Stomach (tissue), 9 donors: Measurements from ENCODE around the gene APP. TPM values are rescaled to one million over a fixed set of nuclear protein-coding genes. Genes with fewer than 3 reads are reported as not detected.

Experiments
- DNase-seq, 2 donors: peaks; one replicate each; pipeline versions ENCODE4 v3.0.0 to v3.0.0-alpha.2; 2013 to 2019
- H3K27ac ChIP-seq, 5 donors: fragments of 200-600 bp in 4 of 5; sonication (generic) in 4 of 5; one replicate each; pipeline ENCODE4 v1.5.1; 2013 to 2019; ENCODE audit warnings: mild to moderate bottlenecking in 1 of 5, moderate library complexity in 1 of 5
- H3K27me3 ChIP-seq, 3 donors: fragments of 200-600 bp; sonication (generic); one replicate each; pipeline ENCODE4 v1.5.1; 2017 to 2019; ENCODE audit warnings: mixed run types in 1 of 3
- H3K36me3 ChIP-seq, 4 donors: fragments of 200-600 bp; sonication (generic); 1 replicate in 3 of 4; 2 replicates in 1 of 4; pipeline ENCODE4 v1.5.1; 2016 to 2019
- H3K4me1 ChIP-seq, 4 donors: fragments of 200-600 bp; sonication (generic); one replicate each; pipeline ENCODE4 v1.5.1; 2016 to 2019
- H3K4me3 ChIP-seq, 4 donors: fragments of 200-600 bp; sonication (generic) in 3 of 4; one replicate each; pipeline ENCODE4 v1.5.1; 2016 to 2019; ENCODE audit warnings: mild to moderate bottlenecking in 1 of 4
- H3K9me3 ChIP-seq, 4 donors: fragments of 200-600 bp; sonication (generic); one replicate each; pipeline ENCODE4 v1.5.1; 2016 to 2019
- EP300 ChIP-seq: sonication (generic); formaldehyde crosslinking; IDR thresholded peaks from one replicate; pipeline ENCODE4 v1.6.1; 2017; ENCODE audit warnings: antibody characterized with exemption
- POLR2A ChIP-seq, 4 donors: fragments of 450-650 bp; IDR thresholded peaks; one replicate each; pipeline ENCODE4 v1.6.1; 2016; ENCODE audit warnings: antibody characterized with exemption in 4 of 4, control low read depth in 2 of 4, mild to moderate bottlenecking in 1 of 4, moderate library complexity in 1 of 4
- POLR2AphosphoS5 ChIP-seq, 3 donors: sonication (generic); formaldehyde crosslinking; IDR thresholded peaks; one replicate each; pipeline ENCODE4 v1.6.1; 2016; ENCODE audit warnings: antibody characterized with exemption in 3 of 3
- WGBS, 5 donors: extraction: QIAGEN DNeasy Blood & Tissue Kit in 3 of 5; methylation state at CpG; one replicate each; pipeline versions ENCODE4 v1.1.5 to v1.1.7; 2013 to 2018; 5-methylcytosine and 5-hydroxymethylcytosine counted together
- intact Hi-C: fragments of 100-400 bp; cut with DNase I; formaldehyde crosslinking; loops from one replicate; pipeline ENCODE4 v1.15.1; 2023; ENCODE audit warnings: low total_unique reads
- polyA plus RNA-seq, 3 donors: library from polyadenylated mRNA; stranded (reverse); fragments of 200-250 nt; gene quantifications; one replicate each; pipeline ENCODE4 v1.2.3, GENCODE V29; 2013
- total RNA-seq, 5 donors: library from RNA; depleted of rRNA; stranded (reverse); fragments of >200 nt; gene quantifications; one replicate each; pipeline versions ENCODE4 v1.1.0 to v1.2.3, GENCODE V29; 2014 to 2016
- TF ChIP-seq, protein P1 (sequence below), 7 experiments: fragments of 450-650 bp in 4 of 7; fragments of 200-600 bp in 3 of 7; sonication (generic) in 3 of 7; IDR thresholded peaks; one replicate each; pipeline ENCODE4 v1.5.1; 2016 to 2019; ENCODE audit warnings: antibody characterized with exemption in 7 of 7, control low read depth in 2 of 7, mild to moderate bottlenecking in 1 of 7
- donor health status: healthy with polysubstance abuse.
- donor health status: Bipolar disorder and iron deficiency.
- donor health status: healthy.

The APP gene
- total and polyA plus RNA-seq, 8 donors, result 41.2 to 408 (median 200) TPM

DNA sequence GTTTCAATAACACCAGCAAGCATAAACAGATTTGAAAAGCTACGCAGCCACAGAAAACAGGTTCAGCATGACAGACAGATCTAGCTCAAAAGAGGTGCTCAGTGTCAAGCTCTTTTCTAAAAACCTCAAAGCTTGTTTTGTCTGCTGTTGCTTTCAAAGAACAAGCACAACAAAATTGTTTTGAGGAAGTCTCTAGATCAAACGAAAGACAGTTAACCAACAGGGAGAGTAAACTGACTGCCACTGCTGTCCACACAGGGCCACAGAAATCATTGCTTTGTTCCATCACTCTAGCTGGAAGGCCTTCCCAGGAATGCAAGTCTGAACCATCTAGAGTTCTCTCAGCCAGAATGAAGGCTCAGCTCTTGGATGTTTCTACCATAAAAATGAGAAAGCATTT lies 12.8 kb downstream of the APP start:
- no peak overlapping the region for H3K27ac ChIP-seq
- intact Hi-C loops, result no loop called here
- no peak for DNase-seq
- H3K9me3 ChIP-seq, result no peaks in the 10 kb centered on the region
- no peak overlapping the region for H3K4me3 ChIP-seq
- no peaks in the 10 kb centered on the region for H3K27me3 ChIP-seq
- peaks cover 4 to 57% (median 33%) of the 10 kb centered on the region in 4 donors for H3K4me1 ChIP-seq
- H3K36me3 ChIP-seq, result no peaks in the 10 kb centered on the region
- TF ChIP-seq POLR2AphosphoS5 (IDR thresholded peaks at IDR 0.05), result no peak
- TF ChIP-seq POLR2A (IDR thresholded peaks at IDR 0.05), result no peak
- no peak for TF ChIP-seq EP300
- TF ChIP-seq, protein P1, sequence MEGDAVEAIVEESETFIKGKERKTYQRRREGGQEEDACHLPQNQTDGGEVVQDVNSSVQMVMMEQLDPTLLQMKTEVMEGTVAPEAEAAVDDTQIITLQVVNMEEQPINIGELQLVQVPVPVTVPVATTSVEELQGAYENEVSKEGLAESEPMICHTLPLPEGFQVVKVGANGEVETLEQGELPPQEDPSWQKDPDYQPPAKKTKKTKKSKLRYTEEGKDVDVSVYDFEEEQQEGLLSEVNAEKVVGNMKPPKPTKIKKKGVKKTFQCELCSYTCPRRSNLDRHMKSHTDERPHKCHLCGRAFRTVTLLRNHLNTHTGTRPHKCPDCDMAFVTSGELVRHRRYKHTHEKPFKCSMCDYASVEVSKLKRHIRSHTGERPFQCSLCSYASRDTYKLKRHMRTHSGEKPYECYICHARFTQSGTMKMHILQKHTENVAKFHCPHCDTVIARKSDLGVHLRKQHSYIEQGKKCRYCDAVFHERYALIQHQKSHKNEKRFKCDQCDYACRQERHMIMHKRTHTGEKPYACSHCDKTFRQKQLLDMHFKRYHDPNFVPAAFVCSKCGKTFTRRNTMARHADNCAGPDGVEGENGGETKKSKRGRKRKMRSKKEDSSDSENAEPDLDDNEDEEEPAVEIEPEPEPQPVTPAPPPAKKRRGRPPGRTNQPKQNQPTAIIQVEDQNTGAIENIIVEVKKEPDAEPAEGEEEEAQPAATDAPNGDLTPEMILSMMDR (IDR thresholded peaks at IDR 0.05), result no peak
- WGBS, 5 donors, result 51 to 72% (median 68%) methylated on average over 2 of the region's 2 CpGs

DNA sequence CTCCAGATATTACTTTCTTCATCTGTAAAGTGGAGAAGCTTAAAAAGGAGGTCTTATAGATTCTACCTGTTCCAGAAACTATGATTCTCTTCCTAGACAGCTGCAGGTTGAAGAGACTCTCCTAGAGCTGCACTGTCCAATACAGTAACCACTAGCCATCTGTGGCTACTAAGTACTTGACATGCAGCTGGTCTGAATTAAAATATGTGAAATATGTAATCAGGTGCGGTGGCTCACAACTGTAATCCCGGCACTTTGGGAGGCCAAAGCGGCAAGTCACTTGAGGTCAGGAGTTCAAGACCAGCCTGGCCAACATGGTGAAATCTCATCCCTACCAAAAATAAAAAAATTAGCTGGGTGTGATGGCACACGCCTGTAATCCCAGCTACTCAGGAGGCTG lies 15.8 kb downstream of the APP start:
- Histone ChIP-seq H3K36me3 (no peaks in the 10 kb centered on the region), H3K27ac (no peak overlapping the region), H3K27me3 (no peaks in the 10 kb centered on the region), H3K4me1 (peaks cover 4 to 65% (median 29%) of the 10 kb centered on the region in 4 donors), H3K9me3 (no peaks in the 10 kb centered on the region), H3K4me3 (no peak overlapping the region)
- 87 to 94% (median 91%) methylated on average over 4 of the region's 4 CpGs for WGBS, 5 donors
- TF ChIP-seq EP300, result no peak
- TF ChIP-seq POLR2A (IDR thresholded peaks at IDR 0.05), result no peak
- TF ChIP-seq POLR2AphosphoS5 (IDR thresholded peaks at IDR 0.05), result no peak
- TF ChIP-seq, protein P1 (IDR thresholded peaks at IDR 0.05), result no peak
- DNase-seq, result no peak
- intact Hi-C loops, result no loop called here

DNA sequence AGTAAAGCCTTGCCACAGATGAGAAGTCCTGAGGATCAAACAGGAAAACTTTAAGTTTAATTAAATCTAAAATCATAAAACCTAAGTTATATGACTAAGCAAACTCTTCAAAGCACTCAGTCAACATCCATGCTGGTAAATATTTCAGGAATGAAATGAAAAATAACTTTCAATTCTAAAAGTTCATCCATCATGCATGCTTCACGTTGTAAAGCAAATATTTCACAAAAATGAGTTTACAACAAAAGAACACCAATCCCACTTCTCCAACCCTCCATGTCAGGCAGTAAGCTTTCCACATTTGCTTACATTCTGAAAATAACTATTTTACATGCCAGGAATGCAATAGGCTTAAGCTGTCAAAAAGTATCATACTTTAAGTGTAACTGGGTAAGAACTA lies 16.8 kb downstream of the APP start:
- intact Hi-C loops, result no loop called here
- no peak for DNase-seq
- H3K36me3 ChIP-seq, result no peaks in the 10 kb centered on the region
- H3K27me3 ChIP-seq, result no peaks in the 10 kb centered on the region
- H3K9me3 ChIP-seq, result no peaks in the 10 kb centered on the region
- WGBS, 5 donors, result 44 to 54% (median 51%) methylated on average over 1 of the region's 1 CpG
- H3K27ac ChIP-seq, result no peak overlapping the region
- H3K4me3 ChIP-seq, result no peak overlapping the region
- TF ChIP-seq EP300, result no peak
- TF ChIP-seq POLR2A (IDR thresholded peaks at IDR 0.05), result no peak
- TF ChIP-seq POLR2AphosphoS5 (IDR thresholded peaks at IDR 0.05), result no peak
- TF ChIP-seq, protein P1 (IDR thresholded peaks at IDR 0.05), result no peak
- H3K4me1 ChIP-seq, result peaks cover 7 to 65% (median 29%) of the 10 kb centered on the region in 4 donors

DNA sequence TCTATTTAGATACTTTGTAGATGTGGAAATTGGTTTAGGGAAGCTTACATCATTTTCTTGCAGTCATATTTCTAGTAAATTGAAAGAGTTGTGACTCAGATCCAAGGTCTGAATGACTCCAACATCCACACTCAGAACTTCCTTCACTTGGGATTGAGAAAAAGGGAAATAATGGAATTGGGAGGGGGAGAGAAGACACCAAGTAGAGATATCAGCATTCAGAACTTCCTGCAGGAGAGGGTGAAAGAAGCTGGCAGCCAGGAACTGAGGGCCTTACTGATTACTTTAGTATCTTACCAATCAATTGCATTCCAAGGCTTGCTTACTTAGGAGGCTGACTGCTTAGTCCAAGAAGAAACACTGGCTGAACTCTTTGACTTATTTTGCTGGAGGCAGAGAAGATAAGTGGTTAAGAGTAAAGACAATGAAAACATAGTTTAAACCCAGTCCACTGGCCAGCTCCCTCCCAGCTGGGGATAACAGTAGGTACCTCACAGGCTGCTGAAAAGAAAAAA lies 21.7 kb downstream of the APP start:
- intact Hi-C loops, result no loop called here
- H3K27ac ChIP-seq, result peak overlapping the region in 4 of 5 donors; percentile 14 to 64 (median 52)
- TF ChIP-seq EP300, result no peak
- no peak for TF ChIP-seq POLR2AphosphoS5 (IDR thresholded peaks at IDR 0.05)
- TF ChIP-seq, protein P1 (IDR thresholded peaks at IDR 0.05), result no peak
- TF ChIP-seq POLR2A (IDR thresholded peaks at IDR 0.05), result no peak
- H3K4me3 ChIP-seq, result no peak overlapping the region
- DNase-seq, result no peak
- H3K4me1 ChIP-seq, result peaks cover 12 to 58% (median 35%) of the 10 kb centered on the region in 4 donors
- no peaks in the 10 kb centered on the region for H3K27me3 ChIP-seq
- no peaks in the 10 kb centered on the region for H3K36me3 ChIP-seq
- H3K9me3 ChIP-seq, result no peaks in the 10 kb centered on the region
